NCI-H2081 treated with DMSO at 0.1 percent for 48 hours (cell line): ENCODE measurements around the gene COX7A2L.
A peak's percentile ranks its signal among the peaks of the same experiment; 100 is the strongest.
"Not testable (repeated sequence)": the region's sequence is repeated elsewhere in the genome, so short reads cannot be mapped to it uniquely, and the experiment has no call there.

ENCODE experiments used
- DNase-seq: peaks from one replicate; lab custom pipeline; 2025; lab: John Stamatoyannopoulos, UW

The COX7A2L gene

DNA sequence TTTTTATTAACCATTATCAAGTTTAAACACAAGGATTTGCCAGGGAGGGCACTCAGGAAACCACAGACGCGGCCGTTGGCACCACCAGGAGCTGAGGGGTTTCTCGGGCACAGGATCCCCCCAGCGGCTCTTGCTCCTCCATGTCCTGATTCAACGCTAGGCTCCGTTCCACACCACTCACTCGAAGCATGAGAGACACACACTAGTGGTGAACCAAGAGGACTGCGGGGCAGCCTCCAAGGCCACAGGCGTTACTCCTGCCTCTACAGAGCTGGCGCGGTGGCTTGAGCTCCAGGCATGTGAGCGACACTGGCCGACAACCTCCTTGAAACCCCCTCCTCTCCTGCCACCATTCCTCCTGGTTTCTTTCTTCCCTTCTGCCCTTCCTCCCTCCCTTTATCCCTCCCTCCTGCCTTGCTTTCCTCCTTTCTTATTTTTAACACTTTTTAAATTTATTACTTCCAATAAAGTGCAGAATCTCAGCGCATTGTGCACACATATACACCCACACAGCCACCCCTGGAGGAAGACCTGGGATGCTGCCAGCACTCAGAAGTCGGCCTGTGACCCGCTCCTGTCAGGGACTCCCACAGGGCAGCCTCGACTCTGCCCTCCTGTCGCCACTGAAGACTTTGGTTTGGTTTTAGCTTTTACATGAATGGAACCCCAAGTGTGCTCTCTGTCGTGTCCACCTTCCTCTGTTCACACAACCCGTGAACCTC is 21.7 kb downstream of the COX7A2L start:
- DNase-seq, result no peak

DNA sequence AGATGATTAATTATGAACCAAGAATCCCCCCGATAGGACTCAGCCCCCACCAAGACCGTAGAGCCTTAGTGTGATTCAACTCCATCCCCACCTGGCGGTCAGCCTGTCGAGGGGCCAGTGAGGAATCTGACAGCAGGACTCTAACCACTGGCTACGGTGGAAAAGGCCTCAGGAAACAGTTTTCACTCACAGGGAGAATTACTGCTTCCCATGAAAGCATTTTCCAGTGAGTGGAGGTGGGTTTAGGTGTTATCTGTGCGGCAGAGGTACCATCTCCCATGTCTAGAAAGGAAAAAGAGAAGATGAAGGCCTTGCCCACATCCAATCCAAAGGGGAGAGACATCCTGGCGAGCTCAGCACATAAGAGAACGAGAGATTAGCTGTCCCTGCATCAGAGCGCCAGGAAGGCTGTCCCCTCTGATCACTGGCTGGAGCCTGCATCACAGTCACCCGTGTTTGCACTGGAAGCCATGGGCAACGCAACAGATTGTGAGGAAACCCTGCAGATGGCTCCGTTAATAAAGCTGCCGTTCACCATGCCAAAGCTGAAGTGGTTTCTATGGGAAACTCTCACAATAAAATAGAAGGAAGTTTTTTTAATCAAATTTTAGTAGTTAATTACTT is 22.3 kb downstream of the COX7A2L start:
- no peak for DNase-seq

DNA sequence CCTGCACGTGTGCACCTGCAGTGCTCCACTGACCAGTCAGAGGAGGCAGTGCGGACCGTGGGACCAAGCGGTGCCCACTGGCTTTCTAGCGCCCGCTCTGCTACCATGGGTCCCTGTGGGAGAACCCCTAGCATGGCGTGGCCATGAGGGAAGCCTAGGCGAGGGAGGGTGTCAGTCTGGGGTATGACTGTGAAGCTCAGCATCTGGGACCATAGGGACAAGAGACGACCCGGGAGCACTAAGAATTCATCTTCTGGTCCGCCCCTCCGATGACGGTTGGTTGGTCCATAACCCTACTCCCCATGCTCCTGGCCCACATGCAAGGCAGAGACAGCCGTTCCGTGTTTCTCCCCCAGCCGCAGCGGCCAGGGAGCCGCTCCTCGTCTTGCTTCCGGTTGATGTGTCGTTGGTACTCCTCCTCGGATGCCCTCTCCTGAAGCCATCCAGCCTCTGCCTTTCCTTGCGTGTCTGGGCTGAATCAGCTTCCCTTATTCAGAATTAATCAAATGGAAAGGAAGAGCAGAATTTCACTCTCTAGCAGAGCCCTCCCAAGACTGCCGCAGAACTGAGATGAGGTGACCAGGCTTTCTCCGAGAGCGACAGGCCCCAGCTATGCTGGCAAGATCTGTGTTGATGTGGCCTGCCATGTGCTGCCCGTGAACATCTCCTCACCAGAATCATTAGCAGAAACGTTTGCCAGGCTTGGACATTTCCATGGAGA is 23.0 kb downstream of the COX7A2L start:
- no peak for DNase-seq

DNA sequence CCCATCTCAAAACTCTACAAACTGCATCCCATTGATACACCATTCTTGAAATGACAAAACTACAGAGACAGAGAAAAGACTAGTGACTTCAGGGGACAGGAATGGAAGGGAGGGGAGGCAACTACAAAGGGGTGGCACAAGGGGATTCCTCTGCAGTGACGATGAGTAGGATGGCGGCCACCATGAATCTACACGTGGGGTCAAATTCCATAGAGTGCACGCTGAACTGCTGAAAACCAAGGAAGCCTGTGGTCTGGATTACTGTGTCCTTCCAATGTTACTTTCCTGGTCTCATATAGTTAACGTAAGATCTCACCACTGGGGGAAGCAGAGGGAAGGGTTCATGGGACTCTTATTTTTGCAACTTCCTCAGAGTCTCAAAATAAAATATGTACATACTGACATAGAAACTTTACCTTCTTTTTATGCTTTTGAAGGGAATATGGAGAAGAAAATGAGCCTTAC is 23.6 kb downstream of the COX7A2L start:
- DNase-seq, result no peak

DNA sequence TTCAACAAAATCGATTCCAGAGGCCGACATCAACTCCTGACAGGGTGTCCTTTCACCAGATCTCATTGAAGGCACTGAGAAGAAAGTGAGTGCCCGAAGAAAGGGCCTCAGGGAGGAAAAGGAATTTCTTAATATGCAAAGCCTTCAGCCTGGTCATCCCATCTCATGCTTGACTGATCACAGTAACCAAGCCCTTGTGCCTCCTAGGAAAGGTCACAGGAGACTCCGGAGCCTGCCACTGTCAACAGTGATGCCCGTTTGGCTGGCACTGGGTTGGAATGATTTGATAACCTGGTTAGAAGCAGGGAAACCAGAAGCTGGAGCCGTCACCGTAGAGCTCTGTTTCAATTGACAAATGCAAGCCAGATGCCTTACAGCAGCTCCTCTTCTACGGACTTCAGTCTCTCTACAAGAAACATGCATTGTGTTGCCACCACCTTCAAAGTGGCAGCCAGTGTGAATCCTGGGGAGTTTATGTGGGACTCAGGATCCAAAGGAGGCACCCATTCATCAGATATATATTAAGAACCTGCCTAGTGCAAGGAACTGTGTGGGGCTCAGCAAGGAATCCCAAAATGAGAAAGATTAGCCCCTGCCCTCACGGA is 24.6 kb downstream of the COX7A2L start:
- no peak for DNase-seq

DNA sequence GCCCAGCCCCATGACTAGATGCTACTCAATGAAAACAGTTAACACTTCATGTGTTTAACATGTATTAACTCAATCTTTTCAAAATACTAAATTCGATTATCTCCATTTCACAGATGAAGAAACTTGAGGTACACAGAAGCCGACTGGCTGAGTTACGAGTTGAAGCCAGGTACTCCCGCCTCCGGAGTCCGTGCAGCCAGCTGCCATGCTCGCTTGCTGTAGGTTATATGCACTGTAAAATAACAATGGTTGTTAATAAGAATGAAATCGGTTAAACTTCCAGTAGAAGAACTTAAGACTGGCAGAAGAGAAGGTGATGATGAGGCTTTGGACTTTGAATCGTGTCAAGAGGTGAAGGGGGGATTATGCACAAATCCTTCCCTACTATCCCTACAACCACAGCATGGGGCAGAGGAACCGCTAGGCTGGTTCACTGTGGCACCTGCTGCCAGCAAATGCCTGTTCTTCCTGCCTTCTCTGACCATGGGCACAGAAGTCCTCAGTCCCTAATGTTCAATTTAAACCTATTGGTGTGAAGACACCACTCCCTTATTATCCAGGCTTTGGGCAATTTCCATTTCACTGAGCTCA is 25.4 kb downstream of the COX7A2L start:
- DNase-seq, result no peak

DNA sequence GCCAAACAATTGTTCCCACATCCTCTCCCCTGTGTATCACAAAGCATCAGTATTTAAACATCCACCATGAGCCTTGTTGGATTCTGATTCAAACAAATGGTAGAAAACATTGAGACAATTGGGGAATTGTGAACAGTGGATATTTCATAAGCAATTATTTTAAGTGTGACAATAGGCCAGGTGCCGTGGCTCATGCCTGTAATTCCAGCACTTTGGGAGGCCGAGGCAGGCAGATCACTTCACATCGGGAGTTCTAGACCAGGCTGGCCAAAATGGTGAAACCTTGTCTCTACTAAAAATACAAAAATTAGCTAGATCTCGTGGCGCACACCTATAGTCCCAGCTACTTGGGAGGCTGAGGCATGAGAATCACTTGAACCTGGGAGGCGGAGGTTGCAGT is 26.2 kb downstream of the COX7A2L start:
- not testable (repeated sequence) for DNase-seq

DNA sequence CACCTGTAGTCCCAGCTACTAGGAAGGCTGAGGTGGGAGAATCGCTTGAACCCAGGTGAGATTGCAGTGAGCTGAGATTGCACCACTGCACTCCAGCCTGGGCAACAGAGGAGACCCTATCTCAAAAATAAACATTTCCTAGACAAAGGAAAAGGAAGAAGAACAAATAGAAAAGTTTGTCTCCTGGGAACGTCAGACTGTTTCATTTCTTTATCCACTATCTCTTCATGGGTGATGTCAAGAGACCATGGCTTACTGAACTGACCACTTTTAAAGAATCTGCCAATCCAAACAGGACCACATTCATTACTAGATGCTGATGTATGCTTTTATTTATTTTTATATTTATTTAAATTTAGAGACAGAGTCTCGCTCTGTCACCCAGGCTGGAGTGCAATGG is 26.8 kb downstream of the COX7A2L start:
- no peak for DNase-seq

DNA sequence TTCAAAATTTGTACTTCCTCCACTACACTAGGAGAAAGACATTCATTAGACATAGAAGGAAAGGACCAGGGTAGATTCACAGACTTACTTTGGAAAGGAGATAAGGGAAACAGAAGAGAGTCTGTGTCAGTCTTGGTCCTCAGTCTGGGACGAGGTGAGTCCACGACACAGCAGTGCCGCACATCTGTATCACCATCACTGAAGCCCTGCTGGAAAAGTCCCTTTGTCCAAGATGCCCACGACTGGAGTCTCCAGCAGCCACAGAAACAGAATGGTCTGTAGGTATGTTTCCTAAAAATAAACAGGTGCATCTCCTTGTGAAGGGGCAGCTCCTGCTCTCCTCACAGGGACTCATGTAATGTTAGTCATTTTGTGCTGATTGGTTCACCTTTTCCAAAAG is 27.4 kb downstream of the COX7A2L start:
- no peak for DNase-seq

DNA sequence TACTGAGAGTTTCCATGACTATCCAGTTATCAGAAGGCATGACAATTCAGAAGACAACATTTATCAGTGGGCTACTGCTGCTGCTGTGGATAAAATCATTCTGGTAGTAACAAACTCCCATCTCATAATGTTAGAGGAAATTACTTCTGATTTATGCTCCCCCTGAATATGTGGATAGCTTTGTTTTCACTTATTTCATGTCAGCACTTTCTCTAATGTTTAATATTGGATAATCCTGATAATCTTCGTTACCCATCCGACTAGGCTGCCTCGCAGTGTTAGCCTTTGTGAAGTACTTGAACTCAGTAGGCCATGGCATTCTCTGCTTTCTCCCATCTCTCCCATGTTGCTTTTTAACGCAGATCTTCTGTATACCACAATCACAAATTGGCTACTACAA is 28.4 kb downstream of the COX7A2L start:
- no peak for DNase-seq

DNA sequence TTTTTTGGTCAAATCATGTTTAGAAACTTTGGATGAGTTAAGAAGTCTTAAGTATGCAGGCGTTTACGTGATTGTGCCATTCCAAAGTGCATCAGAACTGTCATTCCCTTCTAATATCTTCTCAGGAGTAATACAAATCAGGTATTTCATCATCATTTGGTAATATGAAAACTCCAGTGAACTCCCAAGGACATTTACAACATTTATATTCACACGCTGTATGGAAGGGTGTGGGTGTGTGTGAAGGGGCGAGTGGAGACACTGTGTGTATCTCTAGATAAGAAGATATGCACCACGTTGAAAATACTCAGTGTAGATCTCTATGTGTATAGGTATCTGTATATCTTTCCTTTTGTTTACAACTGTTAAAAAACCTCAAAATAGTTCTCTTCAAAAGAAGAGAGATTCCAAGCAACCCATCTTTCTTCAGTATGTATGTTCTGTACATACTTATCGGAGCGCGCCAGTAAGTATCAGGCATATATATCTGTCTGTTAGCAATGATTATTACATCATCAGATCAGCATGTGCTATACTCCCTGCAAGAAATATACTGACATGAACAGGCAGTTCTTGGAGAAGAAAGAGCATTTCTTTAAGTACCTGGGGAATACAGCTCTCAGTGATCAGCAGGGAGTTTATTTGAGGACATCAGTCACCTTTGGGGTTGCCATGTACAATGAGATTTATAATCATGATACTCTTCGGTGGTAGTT is 29.3 kb downstream of the COX7A2L start:
- DNase-seq, result no peak

DNA sequence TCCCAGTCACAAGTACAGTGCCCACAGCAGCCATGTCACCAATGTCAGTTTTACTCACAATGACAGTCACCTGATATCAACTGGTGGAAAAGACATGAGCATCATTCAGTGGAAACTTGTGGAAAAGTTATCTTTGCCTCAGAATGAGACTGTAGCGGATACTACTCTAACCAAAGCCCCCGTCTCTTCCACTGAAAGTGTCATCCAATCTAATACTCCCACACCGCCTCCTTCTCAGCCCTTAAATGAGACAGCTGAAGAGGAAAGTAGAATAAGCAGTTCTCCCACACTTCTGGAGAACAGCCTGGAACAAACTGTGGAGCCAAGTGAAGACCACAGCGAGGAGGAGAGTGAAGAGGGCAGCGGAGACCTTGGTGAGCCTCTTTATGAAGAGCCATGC is 31.3 kb downstream of the COX7A2L start:
- no peak for DNase-seq

DNA sequence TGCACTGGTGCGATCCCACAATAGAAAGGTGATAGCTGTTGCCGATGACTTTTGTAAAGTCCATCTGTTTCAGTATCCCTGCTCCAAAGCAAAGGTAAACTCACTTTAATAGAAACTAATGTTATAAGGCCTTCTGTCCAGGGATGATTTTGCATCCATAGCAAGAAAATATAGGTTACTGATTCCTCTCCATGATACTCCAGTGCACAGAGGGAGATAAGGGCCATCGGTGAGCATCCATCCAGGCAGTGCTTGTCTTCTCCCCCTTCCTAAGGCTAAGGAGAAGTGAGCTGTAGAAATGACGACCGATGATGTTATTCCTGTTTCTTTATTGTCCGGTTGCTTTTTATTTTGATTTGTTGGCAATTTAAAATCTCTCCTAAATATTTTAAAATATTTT is 32.1 kb downstream of the COX7A2L start:
- DNase-seq, result no peak

DNA sequence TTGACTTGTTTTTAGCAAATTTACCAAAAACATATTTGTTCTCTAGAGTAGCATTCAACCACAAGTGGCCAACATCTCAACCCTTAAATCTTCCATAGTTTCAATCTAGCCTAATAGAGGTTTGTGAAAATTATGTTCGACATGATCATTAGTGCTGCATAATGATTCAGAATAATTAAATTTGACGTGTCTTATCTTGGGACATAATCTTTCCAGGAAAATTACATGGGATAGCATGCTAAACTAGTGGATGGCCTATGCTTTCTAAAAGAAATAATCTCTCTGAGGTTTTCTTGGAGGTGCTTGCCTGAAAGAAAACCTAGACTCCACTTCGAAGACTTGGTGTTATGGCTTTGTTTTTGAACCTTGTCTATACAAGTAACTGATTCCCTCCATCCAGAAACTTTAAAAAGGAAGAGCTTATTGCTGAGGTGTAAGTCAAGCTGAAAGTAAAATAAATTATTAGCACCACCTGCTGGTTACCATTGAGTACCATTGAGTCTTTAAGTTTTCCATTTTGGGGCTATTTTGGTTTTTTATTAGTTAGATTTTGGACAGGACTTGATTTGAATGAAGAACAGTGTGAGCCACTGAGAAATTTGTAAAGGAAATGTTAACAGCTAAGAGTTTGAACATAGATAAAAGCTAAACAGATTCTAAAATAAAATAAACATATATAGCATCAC is 32.7 kb downstream of the COX7A2L start:
- DNase-seq, result no peak

DNA sequence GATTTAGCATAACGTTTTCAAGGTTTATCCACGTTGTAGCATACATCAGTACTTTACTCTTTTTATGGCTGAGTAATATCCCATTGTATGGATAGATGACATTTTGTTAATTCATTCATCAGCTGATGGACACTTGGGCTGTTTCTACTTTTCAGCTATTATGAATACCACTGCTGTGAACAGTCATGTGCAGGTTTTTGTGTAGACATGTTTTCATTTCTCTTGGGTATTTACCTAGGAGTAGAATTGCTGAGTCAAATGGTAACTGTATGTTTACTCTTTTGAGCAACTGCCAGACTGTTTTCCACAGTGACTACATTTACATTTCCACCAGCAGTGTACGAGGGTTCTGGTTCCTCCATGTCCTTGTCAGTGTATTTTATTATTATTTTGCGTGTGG is 33.9 kb downstream of the COX7A2L start:
- peak; percentile 30 for DNase-seq

DNA sequence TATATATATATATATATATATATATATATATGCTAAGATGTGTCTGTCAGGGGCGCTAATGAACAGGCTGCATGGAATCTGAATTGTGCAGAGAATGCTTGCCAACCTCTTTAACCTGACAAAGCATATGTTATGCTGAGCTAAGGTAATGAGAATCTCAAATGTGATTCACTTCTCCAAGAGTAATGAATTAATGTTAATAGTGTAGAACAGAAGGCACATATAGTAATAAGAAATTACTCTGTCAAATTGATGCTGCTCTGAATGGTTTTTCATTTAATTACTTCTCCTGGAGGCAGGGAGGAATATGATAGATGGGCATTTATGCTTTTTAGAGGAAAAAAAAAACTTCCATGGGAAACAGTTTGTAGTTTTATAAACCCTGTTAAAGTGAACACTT is 35.4 kb downstream of the COX7A2L start:
- DNase-seq, result no peak

DNA sequence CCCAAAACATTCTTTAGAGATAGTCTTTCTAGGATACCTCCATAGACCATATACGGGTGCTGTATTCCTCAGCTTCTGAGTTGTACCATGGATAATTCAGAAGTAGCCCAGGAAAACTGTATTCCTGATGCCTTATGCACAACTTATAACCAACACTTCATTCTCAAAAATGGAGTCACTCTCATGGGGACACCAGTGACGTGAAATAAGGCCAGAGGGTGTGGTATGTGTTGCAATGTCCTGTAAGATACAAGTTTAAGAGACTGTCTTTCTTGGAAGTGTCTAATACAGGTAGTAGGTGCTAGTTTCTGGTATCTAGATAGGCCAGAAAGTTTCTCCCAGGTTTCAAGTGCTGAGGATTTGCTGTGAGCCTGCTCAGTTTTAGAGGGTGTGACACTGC is 36.1 kb downstream of the COX7A2L start:
- DNase-seq, result no peak

DNA sequence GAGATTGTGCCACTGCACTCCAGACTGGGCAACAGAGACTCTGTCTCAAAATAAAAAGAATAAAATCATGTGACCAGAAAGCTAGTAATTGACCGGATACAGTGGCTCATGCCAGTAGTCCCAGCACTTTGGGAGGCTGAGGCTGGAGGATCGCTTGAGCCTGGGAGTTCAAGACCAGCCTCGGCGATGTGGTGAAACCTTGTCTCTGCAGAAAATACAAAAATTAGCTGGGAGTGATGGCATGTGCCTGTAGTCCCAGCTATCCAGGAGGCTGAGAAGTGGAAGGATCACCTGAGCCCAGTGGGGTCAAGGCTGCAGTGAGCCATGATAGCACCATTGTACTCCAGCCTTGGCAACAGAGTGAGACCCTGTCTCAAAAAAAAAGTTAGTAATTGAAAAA is 36.8 kb downstream of the COX7A2L start:
- no peak for DNase-seq

DNA sequence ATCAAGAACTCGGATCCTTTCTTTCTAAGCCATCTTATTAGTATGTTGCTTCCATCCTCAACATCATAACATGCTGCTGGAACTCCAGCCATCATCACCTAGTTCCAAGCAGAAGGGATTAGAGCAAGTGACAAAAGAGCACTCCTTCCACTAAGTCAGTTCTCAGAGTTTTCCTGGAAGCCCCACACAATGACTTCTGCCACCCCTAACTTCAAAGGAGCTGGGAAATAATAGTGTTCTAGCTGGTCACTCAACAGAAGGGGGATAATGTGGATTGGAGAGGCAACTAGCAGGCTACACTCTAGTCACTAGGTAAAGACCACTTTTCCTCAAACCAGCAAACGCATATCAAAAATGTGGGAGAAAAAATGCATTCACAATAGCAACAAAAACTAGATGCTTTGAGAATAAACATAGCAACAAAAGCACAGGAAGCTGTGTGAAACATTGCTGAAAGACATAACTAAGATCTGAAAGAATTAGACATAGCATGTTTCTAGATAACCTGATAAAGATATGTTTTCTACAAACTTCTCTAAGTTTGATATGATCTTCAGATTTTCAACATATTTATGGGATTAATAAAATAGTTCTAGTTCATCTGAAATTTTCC is 39.5 kb downstream of the COX7A2L start:
- DNase-seq, result no peak

DNA sequence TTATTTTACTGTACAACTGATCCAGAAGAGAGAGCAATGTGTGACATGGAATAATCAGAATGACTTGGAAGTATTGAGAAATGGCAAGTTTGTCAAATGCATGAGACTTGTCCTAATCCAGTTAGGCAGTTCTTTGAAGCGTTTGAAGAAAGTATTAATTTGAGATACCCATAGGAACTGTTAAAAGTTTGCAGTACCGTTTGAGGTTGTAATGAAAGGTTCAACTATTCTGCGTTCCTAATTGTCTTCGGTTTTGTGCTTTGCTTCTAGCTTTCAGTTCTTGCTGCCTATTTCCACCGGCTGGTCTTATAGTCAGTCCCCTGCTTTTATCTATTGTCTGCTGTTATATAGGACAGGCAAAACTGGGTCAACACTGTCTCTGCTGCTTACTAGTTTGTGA is 41.8 kb downstream of the COX7A2L start:
- no peak for DNase-seq

DNA sequence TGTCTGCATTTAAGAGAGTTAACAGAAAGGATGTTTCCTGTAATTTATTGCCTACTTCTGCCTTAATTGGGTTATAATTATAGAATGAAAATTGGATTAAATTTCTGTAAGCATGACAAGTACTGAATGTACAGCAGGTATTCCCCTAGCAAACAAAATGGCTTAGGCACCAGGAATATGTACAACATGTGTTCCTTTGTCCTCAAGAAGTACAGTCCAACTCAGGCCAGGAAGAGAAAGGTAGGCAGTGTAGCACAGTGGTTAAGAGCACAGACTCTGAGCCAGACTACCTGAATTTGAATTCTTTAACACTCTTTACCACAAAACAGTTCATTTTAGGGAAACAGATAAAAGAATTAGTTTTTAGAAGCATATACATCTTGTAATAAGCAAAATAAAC is 43.1 kb downstream of the COX7A2L start:
- DNase-seq, result no peak
